ENCODE measurements around the gene MOBP.
A peak's percentile ranks its signal among the peaks of the same experiment; 100 is the strongest.

DNA sequence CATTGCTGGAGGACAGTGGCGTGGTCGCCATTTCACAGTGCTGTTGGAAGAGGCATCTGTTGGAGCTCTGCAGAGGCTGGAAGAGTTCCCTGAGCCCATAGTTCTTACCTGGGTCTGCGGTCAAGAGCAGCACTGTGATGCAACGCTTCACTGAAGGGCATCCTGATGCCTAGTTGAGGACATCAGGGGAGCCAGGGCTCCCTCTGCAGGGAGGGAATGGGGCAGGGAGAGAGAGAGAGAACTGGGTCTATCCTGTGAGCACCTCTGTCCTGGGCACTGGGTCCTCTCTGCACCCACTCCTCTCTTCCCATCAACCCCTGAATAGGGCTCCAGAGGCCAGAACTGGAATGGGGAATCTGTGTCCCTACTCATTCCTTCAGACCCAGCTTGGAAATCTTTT, 23.9 kb upstream of the MOBP start:
- TF ChIP-seq CEBPG (CRISPR knock-in tag; IDR thresholded peaks at IDR 0.05): no peak
- no peak for TF ChIP-seq CEBPG (tag; conservative IDR thresholded peaks at IDR 0.05 in 1 of 2, IDR thresholded peaks at IDR 0.05 in 1 of 2)
- no peak for TF ChIP-seq EP300 (IDR thresholded peaks at IDR 0.05; ENCODE audit: low read length)
- no peak for TF ChIP-seq SMC3 (conservative IDR thresholded peaks at IDR 0.05; ENCODE audit: insufficient read depth, low read depth, low read length)
- TF ChIP-seq, protein P1, sequence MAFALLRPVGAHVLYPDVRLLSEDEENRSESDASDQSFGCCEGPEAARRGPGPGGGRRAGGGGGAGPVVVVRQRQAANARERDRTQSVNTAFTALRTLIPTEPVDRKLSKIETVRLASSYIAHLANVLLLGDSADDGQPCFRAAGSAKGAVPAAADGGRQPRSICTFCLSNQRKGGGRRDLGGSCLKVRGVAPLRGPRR (CRISPR knock-in tag; IDR thresholded peaks at IDR 0.05): no peak
- TF ChIP-seq FOSL1 (tag; conservative IDR thresholded peaks at IDR 0.05): no peak
- peak; percentile 17 to 56; a peak in 3 of 4 replicates for TF ChIP-seq RAD21 (CRISPR knock-in tag; conservative IDR thresholded peaks at IDR 0.05 in 1 of 2, IDR thresholded peaks at IDR 0.05 in 1 of 2)
- TF ChIP-seq, protein P2, sequence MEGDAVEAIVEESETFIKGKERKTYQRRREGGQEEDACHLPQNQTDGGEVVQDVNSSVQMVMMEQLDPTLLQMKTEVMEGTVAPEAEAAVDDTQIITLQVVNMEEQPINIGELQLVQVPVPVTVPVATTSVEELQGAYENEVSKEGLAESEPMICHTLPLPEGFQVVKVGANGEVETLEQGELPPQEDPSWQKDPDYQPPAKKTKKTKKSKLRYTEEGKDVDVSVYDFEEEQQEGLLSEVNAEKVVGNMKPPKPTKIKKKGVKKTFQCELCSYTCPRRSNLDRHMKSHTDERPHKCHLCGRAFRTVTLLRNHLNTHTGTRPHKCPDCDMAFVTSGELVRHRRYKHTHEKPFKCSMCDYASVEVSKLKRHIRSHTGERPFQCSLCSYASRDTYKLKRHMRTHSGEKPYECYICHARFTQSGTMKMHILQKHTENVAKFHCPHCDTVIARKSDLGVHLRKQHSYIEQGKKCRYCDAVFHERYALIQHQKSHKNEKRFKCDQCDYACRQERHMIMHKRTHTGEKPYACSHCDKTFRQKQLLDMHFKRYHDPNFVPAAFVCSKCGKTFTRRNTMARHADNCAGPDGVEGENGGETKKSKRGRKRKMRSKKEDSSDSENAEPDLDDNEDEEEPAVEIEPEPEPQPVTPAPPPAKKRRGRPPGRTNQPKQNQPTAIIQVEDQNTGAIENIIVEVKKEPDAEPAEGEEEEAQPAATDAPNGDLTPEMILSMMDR (IDR thresholded peaks at IDR 0.05 in 2 of 3, conservative IDR thresholded peaks at IDR 0.05 in 1 of 3; ENCODE audit: insufficient read depth in 2 of 3, low read depth in 1 of 3, low read length in 3 of 3): peak; percentile 45 to 52 (median 51); a peak in 5 of 6 replicates

Data from K562 (cell line).